ENCODE results near the gene GJB1.

DNA sequence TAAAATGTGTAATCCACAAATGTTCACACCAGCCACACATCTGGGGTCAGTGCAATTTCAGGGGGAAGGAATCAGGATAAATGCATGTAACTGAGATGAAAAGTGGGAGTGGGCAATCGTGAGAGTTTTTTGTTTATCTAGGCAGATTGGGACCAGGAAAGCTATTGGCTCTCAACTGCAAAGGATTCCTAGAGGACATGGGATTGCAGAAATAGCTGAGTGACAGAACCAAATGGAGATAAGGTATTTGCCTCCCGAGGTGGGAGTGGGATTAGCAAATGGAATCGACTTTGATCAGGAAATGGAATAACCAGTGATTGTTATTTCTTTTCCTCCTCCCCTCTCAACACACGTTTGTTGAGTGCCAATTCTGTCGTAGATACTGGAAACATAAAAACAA, 38.9 kb upstream of the GJB1 start:
- TF ChIP-seq, protein P1, sequence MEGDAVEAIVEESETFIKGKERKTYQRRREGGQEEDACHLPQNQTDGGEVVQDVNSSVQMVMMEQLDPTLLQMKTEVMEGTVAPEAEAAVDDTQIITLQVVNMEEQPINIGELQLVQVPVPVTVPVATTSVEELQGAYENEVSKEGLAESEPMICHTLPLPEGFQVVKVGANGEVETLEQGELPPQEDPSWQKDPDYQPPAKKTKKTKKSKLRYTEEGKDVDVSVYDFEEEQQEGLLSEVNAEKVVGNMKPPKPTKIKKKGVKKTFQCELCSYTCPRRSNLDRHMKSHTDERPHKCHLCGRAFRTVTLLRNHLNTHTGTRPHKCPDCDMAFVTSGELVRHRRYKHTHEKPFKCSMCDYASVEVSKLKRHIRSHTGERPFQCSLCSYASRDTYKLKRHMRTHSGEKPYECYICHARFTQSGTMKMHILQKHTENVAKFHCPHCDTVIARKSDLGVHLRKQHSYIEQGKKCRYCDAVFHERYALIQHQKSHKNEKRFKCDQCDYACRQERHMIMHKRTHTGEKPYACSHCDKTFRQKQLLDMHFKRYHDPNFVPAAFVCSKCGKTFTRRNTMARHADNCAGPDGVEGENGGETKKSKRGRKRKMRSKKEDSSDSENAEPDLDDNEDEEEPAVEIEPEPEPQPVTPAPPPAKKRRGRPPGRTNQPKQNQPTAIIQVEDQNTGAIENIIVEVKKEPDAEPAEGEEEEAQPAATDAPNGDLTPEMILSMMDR (conservative IDR thresholded peaks at IDR 0.05; ENCODE audit: low read depth, low read length), result no peak
- no peak for TF ChIP-seq MXI1 (IDR thresholded peaks at IDR 0.05; ENCODE audit: borderline replicate concordance, low read depth, low read length)
- no peak for TF ChIP-seq BHLHE40 (IDR thresholded peaks at IDR 0.05; ENCODE audit: low read depth, low read length)
- TF ChIP-seq POLR2A (IDR thresholded peaks at IDR 0.05; ENCODE audit: low read depth, low read length), result no peak
- no peak for TF ChIP-seq RAD21 (IDR thresholded peaks at IDR 0.05; ENCODE audit: low read length)
- no peak for TF ChIP-seq FOS (IDR thresholded peaks at IDR 0.05; ENCODE audit: low read depth, low read length)
- TF ChIP-seq SMC3 (IDR thresholded peaks at IDR 0.05; ENCODE audit: low read depth, low read length), result no peak
- TF ChIP-seq MAFK (IDR thresholded peaks at IDR 0.05; ENCODE audit: low read depth, low read length), result no peak
- TF ChIP-seq RCOR1 (IDR thresholded peaks at IDR 0.05; ENCODE audit: insufficient replicate concordance, low read length), result no peak
- no peak for TF ChIP-seq CHD1 (IDR thresholded peaks at IDR 0.05; ENCODE audit: low read depth, low read length)
- TF ChIP-seq CEBPB (IDR thresholded peaks at IDR 0.05; ENCODE audit: low read depth, low read length), result no peak
- TF ChIP-seq, protein P2, sequence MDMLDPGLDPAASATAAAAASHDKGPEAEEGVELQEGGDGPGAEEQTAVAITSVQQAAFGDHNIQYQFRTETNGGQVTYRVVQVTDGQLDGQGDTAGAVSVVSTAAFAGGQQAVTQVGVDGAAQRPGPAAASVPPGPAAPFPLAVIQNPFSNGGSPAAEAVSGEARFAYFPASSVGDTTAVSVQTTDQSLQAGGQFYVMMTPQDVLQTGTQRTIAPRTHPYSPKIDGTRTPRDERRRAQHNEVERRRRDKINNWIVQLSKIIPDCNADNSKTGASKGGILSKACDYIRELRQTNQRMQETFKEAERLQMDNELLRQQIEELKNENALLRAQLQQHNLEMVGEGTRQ (IDR thresholded peaks at IDR 0.05; ENCODE audit: low read depth, low read length), result no peak

Data from IMR-90 (cell line).